Stimulated activated CD8-positive, alpha-beta memory T cell treated with anti-CD3 and anti-CD28 coated beads, Interleukin-12 subunit alpha, Interleukin-12 subunit beta, amount 100 ng/mL, for 4 hours (primary cell): Measurements from ENCODE around the gene NFAT5.
"Not testable (repeated sequence)": the region's sequence is repeated elsewhere in the genome, so short reads cannot be mapped to it uniquely, and the experiment has no call there.

ENCODE experiments used
- DNase-seq: peaks from one replicate; pipeline ENCODE4 v3.0.0-alpha.2; 2020; ENCODE audit warnings: low read depth

Gene NFAT5

DNA sequence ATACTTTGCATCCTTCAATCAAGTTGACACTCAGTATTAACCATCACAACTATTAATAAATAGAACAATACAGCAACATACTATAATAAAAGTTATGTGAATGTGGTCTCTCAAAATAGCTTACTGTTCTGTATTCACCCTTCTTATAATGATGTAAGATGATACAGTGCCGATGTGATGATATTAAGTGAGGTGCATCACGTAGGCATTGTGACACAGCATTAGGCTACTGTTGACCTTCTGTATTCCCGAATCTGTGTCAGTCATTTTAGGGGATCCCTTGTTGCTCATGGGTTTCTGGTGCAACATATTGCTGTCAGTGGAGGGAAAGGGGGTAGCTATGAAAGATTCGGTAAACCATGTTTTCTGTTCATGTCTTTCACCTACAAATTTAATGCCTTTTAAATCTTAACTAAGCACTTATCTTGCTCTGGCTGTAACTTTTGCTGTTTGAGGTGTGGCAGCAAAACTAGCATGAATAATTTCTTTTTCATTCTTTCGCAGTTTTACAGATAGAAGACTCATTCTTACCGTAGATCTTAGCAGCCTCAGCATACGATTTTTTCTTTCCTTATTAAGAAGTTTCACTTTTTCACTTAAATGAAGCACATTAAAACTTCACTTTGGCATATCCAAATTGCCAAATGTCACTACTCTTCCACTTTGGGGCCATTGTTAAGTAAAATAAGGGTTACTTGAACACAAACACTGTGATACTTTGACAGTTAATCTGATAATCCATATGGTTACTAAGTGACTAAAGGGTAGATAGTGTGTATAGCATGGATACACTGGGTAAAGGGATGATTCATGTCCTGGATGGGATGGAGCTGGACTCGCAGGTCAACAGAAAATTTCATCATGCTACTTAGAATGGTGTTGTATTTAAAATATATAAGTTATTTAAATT is 29.6 kb downstream of the NFAT5 start:
- DNase-seq = no peak

DNA sequence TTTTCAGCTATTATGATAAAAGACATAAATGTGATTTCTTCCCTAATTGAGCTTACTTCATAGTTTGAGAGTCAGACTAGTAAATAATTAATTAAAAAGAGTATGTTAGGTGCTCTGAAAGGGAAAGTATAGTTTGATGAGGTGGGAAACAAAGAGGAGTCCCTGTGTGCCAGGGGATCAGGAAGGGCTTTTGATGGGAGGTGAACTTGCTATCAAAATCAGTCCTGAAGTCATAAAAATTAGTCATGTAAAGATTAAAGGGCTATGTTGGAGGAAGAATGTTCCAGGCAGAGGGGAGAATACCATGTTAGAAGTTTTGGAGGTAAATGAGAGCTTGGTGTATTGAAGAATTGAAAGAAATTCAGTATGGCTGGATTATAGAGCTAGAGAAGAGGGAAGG is 31.0 kb downstream of the NFAT5 start:
- DNase-seq = no peak

DNA sequence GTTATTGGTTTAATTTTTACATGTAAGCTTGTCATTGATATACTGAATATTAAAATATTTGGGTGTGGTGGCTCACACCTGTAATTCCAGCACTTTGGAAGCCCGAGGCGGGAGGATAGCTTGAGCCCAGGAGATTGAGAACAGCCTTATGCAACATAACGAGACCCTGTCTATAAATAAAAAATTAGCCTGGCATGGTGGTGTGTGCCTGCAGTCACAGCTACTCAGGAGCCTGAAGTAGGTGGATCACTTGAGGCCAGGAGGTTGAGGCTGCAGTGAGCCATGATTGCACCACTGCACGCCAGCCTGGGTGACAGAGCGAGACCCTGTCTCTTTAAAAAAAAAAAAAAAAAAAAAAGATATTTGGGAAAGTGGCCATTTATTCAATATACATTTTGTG is 32.3 kb downstream of the NFAT5 start:
- no peak for DNase-seq

DNA sequence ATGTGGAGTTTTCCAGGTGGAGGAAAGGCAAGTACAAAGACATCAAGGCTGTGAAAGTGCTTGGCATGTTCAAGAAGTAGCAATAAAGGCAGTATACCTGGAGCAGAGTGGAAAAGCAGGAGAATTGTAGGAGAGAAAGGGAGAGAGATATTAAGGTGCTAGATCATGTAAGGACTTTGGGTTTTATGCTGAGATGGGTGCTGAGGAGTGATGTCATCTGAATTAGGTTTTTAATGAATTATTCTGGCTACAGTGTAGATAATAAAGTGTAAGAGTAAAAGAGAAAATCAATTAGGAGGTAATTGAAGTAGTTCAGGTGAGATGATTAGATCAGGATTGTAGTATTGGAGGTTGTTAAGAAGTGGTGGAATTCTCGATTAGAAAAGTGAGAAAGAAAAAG is 34.0 kb downstream of the NFAT5 start:
- no peak for DNase-seq

DNA sequence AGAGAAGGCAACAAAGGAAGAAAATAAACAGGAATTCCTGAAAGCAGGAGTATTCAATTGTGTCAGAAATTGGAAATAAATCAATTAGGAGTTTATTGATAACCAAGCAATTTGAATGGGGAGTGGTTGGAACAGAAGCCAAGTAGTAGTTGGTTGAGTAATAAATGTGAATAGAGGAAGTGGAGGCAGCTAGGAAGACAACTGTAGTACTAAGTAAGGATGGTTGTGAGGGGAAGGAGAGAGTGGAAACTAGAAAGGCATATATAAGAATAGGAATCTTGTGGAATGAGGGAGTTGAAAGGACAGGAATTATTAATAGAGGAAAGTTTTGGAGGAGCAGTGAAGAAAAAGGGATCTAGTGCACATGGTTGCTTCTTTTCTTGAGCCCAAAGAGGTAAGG is 34.4 kb downstream of the NFAT5 start:
- no peak for DNase-seq

DNA sequence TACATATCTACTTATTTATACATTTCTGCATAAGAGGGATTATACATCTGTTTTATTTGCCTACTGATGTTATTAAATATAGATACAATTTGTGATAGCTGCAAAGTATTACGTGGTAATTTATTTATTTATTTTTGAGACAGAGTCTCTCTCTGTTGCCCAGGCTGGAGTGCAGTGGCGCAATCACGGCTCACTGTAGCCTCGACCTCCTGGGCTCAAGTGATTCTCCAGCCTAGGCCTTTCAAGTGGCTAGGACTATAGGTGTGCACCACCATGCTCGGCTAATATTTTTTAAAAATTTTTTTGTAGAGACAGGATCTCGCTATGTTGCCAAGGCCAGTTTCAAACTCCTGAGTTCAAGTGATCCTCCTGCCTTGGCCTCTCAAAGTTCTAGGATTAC is 35.5 kb downstream of the NFAT5 start:
- DNase-seq = no peak

DNA sequence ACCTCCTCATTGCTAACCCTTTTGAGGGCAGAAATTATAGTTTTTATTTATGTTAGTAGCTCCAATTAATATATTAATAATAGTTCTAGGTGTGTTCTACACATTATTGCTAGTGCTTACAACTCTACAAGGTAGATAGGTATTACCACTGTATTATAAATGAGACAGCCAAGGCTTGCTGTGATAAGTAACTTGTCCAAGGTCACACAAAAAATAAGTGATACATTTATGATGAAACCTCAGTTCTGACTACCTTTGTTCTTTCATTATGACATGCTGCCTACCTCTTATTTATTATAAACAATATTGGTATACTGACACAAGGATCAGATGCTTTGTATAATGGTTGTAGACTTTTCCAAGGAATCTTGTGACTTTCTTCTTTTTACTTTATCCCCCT is 41.2 kb downstream of the NFAT5 start:
- no peak for DNase-seq

DNA sequence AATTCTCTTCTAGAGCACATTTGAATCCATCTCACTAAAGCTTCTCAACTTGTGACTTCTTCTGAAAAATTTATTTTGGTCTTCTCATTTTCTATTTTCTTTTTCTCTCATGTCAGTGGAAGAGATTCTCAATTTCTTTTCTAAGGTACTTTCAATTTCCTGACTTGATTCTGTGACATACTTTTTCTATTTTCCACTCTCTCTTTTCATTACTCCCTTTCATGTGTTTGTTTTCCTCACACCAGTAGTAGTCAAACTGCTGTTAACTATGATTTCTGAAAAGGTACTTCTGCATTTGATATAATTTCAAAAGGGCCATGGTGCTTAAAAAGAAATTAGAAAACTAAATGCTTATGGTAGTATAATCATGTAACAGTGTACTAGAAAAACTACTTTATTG is 41.9 kb downstream of the NFAT5 start:
- DNase-seq = no peak

DNA sequence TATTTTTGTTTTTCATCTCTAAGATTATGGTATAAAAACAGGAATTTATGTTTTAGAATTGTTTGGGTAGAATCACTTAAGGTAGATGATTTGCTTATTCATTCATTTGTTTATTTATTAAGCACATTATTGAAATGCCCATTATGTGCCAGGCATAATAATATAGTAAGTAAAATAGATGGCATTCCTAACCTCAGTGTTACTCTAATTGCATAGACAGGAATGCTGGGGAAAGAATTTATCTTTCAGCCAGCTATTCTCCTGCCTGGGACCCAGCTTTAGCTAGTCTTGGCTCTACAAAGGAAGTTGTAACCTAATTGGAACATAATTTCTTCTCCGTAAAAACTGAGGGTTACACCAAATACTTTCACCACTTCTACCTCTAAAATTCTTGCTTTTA is 44.6 kb downstream of the NFAT5 start:
- no peak for DNase-seq

DNA sequence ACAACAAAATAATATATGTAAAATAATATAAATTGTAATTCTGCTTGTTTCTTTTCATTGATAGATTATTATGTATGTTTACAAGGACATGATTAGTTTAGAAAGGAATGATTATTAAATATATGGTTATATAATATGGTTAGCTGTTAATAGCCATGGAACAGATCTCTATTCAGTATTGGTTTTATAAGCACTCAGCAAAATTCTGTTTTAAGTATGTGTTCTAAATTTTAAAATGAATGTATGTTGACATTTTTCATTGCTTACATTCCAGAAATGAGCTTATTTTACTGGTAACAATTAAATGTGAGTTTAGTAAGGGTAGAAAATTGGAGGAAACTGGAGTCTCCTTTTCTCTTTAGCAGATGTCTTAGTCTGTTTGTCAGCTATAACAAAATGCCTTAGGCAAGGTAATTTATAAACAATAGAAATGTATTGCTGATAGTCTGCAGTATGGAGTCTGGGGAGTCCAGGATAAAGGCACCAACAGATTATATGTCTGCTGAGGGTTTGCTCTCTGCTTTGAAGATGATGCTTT is 45.4 kb downstream of the NFAT5 start:
- DNase-seq = no peak

DNA sequence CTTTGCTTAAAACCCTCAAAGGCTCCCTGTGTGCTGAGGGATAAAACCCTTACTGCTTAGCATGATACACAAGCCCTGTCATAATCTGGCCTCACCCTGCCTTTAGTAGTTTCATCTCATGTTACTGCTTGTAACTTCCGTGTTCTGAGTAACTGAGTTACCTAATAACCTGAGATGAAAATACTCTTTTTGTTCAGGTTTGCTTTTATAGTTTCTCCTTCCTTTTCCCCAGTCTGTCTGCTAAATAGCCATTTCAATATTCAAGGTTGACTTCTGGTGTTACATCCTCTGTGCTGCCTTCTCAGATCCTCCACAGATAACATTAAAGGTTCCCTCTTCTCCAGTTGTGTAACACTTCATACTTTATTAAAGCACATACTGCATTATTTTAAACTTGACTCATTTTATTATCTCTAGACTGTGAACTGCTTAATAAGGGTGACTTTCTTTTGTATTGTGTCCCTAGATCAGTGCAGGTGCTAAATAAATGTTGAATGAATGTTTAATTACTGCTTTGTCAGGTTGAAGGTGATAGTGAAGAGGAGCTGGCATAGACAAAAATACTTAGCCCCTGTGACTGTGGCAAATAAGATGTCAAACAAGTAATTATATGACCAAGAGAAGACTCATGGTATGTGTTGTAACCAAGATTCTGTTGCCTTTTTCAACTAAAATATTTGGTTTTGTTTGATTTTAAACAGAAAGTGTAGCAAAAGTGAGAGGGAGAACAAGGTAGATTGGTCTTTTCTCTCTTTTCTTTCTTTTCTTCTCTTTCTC is 47.8 kb downstream of the NFAT5 start:
- DNase-seq = no peak

DNA sequence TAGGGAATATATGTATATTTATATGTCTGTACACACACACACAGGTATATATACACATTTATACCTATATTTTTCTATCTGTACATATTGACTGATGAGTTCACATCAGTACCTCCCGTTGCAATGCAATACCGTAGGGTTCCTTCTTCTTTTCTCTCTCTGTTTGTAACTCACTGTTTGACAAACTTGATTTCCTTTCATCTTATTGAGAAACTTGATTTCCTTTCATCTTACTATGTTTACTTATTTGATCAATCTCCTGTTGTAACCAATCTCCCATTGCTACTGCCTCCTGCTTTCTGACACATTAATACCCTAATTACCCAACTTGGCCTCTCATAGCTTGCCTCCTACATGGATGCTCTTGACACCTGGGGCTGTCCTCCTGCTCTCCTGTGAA is 49.8 kb downstream of the NFAT5 start:
- DNase-seq = no peak

DNA sequence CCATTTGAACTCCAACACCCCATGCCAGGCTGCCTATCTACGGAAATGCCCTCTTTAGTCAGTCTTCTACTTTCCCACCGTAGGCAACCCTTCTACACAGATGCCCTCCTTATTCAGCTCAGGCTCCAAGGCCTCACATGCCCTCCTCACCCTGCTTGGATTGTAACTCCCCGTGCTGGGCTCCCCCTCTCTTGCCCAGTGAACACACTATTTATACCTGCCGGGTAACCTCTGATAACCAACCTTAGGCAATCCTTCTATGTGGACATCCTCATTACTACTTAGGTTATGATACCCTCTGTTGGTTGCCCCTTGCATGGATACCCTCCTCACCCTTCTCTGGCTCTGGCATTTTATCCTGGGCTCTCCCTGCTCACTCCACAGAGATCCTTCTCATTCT is 50.3 kb downstream of the NFAT5 start:
- no peak for DNase-seq

DNA sequence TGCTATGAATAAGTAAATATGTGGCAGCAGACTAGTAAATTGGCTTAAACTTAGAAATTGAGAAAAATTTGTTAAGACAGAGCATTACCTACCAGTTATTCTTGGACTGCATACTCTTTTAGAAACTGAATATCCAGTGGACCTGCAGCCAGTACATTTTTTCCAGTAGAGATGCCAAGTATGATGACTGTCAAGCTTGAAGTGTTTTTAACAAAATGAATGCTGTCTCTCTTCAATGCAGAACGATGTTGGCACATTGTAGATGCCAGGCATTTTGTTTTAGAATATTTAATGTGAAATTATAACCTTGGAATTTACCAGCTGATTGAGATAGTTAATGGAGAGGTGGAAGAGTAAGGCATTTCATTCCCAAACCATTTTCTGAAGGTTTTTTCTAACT is 52.5 kb downstream of the NFAT5 start:
- DNase-seq = no peak

DNA sequence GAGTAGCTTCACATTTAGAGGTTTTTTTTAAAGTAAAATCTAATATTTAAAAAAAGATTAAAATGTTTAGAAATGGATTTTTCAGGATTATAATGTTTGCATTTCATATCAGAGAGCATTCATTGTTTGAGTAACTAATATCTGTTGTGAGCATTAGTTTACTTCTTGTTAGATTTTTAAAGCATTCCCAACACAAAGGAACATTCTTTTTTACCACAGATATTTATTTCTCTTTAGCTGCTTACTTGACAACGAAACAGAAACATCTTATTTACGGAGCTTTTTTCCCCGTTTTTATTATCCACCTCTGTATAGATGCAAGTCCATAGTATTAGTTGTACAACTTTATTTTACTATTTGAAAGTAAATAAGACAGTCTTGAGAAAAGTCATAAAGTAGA is 53.0 kb downstream of the NFAT5 start:
- DNase-seq = no peak

DNA sequence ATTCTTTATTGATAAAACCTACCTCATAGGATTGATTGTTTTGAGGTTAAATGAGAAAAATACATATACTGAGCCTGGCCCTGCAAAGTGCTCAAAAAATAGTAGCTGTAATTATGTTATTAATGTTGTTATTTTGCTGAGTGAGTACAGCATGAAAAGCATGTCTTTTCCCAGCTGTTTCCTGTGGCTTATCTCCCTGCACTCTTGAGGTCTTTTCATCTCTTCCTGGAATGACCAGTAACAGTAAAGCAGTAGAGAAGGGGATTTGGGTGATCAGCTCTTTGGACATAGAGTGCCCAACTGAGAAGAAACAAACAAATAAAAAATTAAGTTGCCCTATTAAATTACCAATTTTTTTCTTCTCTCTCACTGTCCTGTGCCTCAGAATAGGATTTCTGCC is 53.7 kb downstream of the NFAT5 start:
- no peak for DNase-seq

DNA sequence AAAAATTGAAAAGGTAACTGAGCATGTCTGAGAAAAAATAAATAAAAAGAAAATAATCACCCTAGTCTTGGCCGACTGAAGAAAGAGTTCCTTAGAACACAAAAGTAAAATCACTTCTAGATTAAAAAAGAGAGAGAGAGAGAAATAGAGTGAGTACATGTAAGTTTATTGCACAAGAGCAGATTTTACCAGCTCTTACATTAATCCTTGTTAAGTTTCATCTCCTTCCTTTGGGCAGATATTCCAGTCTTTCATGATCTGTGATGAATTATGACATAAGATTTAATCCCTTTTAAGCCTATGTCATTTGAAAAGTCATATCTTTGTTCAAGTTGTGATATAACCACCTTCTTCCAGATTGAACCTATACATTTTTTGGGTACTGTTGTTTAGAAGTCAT is 54.8 kb downstream of the NFAT5 start:
- no peak for DNase-seq

DNA sequence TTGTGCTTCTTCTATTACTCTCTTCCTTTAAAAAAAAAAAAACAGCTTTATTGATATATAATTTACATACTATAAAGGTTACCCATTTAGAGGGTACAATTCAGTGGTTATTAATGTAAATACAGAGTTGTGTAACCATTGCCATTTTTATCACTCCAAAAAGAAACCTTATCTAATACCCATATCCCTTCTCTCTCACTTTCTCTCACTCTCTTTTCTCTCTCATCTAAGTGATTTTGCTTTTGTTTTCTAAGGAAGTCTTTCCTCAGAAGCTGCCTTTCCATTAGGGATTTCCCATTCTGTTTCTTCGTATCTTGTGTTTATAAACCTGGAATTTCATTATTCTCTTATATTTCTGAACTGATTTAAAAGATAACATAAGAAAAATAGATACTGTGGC is 55.5 kb downstream of the NFAT5 start:
- no peak for DNase-seq

DNA sequence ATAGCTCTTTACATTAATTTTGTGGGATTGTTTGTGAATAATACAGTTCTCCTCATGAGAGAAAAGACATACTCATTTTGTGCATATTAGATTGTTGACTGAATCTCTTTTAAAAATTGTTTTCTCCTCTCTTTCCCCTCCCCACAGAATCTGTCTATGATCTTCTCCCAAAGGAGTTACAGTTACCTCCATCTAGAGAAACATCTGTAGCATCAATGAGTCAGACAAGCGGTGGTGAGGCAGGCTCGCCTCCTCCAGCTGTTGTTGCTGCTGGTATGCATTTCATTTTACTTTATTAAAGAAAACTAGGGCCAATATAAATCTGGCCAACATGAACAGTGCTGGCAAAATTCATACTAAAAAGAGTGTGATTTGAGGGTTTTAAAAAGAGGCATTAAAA is 60.5 kb downstream of the NFAT5 start:
- no peak for DNase-seq

DNA sequence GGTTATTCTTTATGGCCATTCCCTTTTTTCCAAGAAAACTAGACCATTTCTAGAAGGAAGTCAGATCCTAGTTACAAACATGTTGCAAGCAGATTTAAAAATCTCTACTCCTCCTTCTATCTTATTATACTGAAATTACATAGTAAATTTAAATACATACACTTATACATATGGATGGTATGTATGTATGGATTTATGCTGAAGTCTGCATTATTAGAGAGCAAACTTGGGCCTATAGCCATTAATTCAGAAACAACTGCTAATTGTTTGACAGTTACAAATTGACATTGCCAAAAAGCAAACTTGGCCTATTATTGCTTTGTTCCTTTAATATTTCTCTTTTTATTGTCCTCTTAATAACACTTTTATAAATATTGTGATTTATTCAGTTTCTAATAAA is 67.1 kb downstream of the NFAT5 start:
- no peak for DNase-seq

DNA sequence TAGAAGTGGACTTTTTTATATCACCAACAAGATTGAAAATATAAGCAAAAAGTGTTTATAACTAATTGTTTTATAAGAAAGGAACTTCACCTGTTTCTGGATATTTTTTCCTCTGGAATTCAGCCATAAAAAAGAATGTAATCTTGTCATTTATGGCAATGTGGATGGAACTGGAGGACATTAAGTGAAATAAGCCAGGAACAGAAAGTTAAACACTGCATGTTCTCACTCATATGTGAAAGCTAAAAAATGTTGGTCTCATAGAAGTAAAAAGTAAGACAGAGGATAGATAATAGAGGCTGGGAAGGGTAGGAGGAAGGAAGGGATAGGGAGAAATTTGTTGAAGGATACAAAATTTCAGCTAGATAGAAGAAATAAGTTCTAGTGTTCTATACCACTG is 67.6 kb downstream of the NFAT5 start:
- DNase-seq = no peak

DNA sequence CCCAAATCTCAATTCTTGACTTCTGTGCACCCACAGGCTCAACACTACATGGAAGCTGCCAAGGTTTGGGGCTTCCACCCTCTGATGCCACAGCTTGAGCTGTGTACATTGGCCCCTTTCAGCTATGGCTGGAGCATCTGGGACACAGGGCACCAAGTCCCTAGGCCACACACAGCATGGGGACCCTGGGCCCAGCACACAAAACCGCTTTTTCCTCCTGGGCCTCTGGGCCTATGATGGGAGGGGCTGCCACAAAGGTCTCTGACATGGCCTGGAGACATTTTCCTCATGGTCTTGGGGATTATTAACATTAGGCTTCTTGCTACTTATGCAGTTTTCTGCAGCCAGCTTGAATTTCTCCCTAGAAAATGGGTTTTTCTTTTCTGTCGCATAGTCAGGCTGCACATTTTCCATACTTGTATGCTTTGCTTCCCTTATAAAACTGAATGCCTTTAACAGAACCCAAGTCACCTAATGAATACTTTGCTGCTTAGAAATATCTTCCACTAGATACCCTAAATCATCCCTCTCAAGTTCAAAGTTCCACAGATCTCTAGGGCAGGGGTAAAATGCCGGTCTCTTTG is 70.9 kb downstream of the NFAT5 start:
- not testable (repeated sequence) for DNase-seq
